ENCODE measurements around the gene SLC15A3. TPM values are rescaled to one million over a fixed set of nuclear protein-coding genes. Genes with fewer than 3 reads are reported as not detected.

SLC15A3 gene
- total RNA-seq, 1 experiment from 2014 or later = 0.43 TPM

- no peaks in the 10 kb centered on the region for H3K9me3 ChIP-seq
- DNase-seq = no peak
- ChIA-PET CTCF (no interaction called here), POLR2A (interaction anchor here (1.1 kb wide), 1 partner anchor 14 kb away, joined by 3 read pairs; no protein-coding TSS in a partner anchor)
- H3K4me1 ChIP-seq = no peaks in the 10 kb centered on the region; the same call in 1 of the 2 replicates
- Mint-ChIP-seq H3K9me3 (ENCODE audit: unreplicated experiment) (no peaks in the 10 kb centered on the region), H3K4me1 (ENCODE audit: low read depth, unreplicated experiment) (peaks cover under 1% of the 10 kb centered on the region), H3K4me3 (ENCODE audit: unreplicated experiment) (no peak overlapping the region), H3K27ac (ENCODE audit: unreplicated experiment) (no peak overlapping the region), H3K27me3 (ENCODE audit: insufficient read depth, unreplicated experiment) (no peaks in the 10 kb centered on the region), H3K36me3 (ENCODE audit: insufficient read depth, unreplicated experiment) (peaks cover 2% of the 10 kb centered on the region)
- H3K27me3 ChIP-seq (replicated peaks; ENCODE audit: control insufficient read depth, insufficient read depth, low read length) = no peaks in the 10 kb centered on the region
- no TSS peak for BruUV-seq (replicated peaks)
- TF ChIP-seq CTCF (IDR thresholded peaks at IDR 0.05; ENCODE audit: insufficient read depth in 1 of 2, low read depth in 1 of 2, low read length in 1 of 2, severe bottlenecking in 1 of 2, unreplicated experiment in 1 of 2) = no peak
- intact Hi-C loops (cut with micrococcal nuclease; ENCODE audit: unreplicated experiment) = no loop called here
- H3K36me3 ChIP-seq (ENCODE audit: control insufficient read depth, insufficient read depth, low read length) = no peaks in the 10 kb centered on the region
- H3K4me3 ChIP-seq (ENCODE audit: low read depth, low read length) = no peak overlapping the region
Observed at GRCh38 chr11:60945295-60945667, 6.7 kb downstream of the SLC15A3 start.

- DNase-seq = no peak
- Mint-ChIP-seq H3K27ac (ENCODE audit: unreplicated experiment) (no peak overlapping the region), H3K27me3 (ENCODE audit: insufficient read depth, unreplicated experiment) (no peaks in the 10 kb centered on the region), H3K4me3 (ENCODE audit: unreplicated experiment) (no peak overlapping the region), H3K36me3 (ENCODE audit: insufficient read depth, unreplicated experiment) (peaks cover 8% of the 10 kb centered on the region), H3K9me3 (ENCODE audit: unreplicated experiment) (no peaks in the 10 kb centered on the region), H3K4me1 (ENCODE audit: low read depth, unreplicated experiment) (peaks cover 7% of the 10 kb centered on the region)
- no peak for TF ChIP-seq CTCF (IDR thresholded peaks at IDR 0.05; ENCODE audit: insufficient read depth in 1 of 2, low read depth in 1 of 2, low read length in 1 of 2, severe bottlenecking in 1 of 2, unreplicated experiment in 1 of 2)
- no peak overlapping the region for H3K4me3 ChIP-seq (ENCODE audit: low read depth, low read length)
- H3K9me3 ChIP-seq = no peaks in the 10 kb centered on the region
- no TSS peak for BruUV-seq (replicated peaks)
- no peaks in the 10 kb centered on the region; the same call in none of the 2 replicates for H3K4me1 ChIP-seq
- intact Hi-C loops (cut with micrococcal nuclease; ENCODE audit: unreplicated experiment) = no loop called here
- H3K36me3 ChIP-seq (ENCODE audit: control insufficient read depth, insufficient read depth, low read length) = no peaks in the 10 kb centered on the region
- no peaks in the 10 kb centered on the region for H3K27me3 ChIP-seq (replicated peaks; ENCODE audit: control insufficient read depth, insufficient read depth, low read length)
- CTCF ChIA-PET = no interaction called here
- POLR2A ChIA-PET = no interaction called here
Observed at GRCh38 chr11:60944490-60945294, 7.3 kb downstream of the SLC15A3 start.

GRCh38 chr11:60942970-60943565 lies 8.9 kb downstream of the SLC15A3 start:
- Histone ChIP-seq H3K27me3 (replicated peaks; ENCODE audit: control insufficient read depth, insufficient read depth, low read length) (no peaks in the 10 kb centered on the region), H3K4me1 (no peaks in the 10 kb centered on the region; the same call in none of the 2 replicates), H3K9me3 (no peaks in the 10 kb centered on the region), H3K4me3 (ENCODE audit: low read depth, low read length) (no peak overlapping the region), H3K36me3 (ENCODE audit: control insufficient read depth, insufficient read depth, low read length) (no peaks in the 10 kb centered on the region)
- DNase-seq = no peak
- Mint-ChIP-seq H3K9me3 (ENCODE audit: unreplicated experiment) (no peaks in the 10 kb centered on the region), H3K4me3 (ENCODE audit: unreplicated experiment) (no peak overlapping the region), H3K4me1 (ENCODE audit: low read depth, unreplicated experiment) (peaks cover 13% of the 10 kb centered on the region), H3K27me3 (ENCODE audit: insufficient read depth, unreplicated experiment) (no peaks in the 10 kb centered on the region), H3K27ac (ENCODE audit: unreplicated experiment) (no peak overlapping the region), H3K36me3 (ENCODE audit: insufficient read depth, unreplicated experiment) (peaks cover 9% of the 10 kb centered on the region)
- CTCF ChIA-PET = no interaction called here
- BruUV-seq (replicated peaks) = no TSS peak
- intact Hi-C loops (cut with micrococcal nuclease; ENCODE audit: unreplicated experiment) = no loop called here
- TF ChIP-seq CTCF (IDR thresholded peaks at IDR 0.05; ENCODE audit: insufficient read depth in 1 of 2, low read depth in 1 of 2, low read length in 1 of 2, severe bottlenecking in 1 of 2, unreplicated experiment in 1 of 2) = no peak
- POLR2A ChIA-PET = no interaction called here

Data from Caco-2 (cell line).